ENCODE data around the gene SIPA1L3.
A peak's percentile ranks its signal among the peaks of the same experiment; 100 is the strongest.
"Not testable (repeated sequence)": the region's sequence is repeated elsewhere in the genome, so short reads cannot be mapped to it uniquely, and the experiment has no call there.

The SIPA1L3 gene

DNA sequence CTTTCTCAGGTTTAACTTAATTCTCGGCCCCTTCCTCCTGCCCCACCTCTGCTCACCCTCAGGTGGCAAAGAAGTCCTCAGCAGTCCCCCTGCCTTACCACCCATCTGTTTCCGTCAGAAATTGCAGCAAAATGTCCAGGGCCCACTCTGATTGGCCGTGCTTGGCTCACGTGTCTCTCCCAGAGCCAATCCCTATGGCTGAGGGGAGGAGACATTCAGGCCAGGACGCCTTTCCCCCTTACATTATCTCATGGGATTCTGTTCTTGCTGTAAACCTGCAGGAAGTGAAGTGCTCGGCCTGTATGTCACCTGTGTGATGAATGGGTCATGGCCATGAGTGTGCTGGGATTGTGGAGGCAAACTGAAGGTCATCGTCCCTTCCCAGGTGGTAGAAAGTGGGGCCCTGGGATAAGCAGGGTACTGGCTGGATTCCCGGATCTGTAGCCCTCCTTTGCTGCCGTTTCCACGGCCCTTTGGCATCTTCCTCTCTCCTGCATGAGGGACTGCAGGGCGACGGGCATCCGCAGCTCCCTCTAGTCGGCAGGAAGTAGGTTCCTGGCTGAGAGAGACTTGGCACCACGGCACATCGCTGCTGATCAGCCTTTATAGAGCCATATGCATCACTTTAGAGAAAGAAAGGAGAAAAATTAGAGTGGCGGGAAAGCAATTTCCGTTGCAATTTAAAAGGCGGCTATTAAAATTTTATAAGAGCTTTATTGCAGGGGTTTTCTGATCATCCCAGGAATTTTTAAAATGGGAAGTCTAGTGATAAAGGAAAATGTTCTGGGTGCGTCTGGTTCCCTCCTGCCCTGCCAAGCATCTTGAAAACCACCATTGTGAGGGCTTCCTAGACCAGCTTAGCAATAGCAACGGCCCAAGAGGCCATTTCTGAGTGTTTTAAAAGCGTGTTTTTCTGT, 118.2 kb downstream of the SIPA1L3 start:
- DNase-seq: no peak

DNA sequence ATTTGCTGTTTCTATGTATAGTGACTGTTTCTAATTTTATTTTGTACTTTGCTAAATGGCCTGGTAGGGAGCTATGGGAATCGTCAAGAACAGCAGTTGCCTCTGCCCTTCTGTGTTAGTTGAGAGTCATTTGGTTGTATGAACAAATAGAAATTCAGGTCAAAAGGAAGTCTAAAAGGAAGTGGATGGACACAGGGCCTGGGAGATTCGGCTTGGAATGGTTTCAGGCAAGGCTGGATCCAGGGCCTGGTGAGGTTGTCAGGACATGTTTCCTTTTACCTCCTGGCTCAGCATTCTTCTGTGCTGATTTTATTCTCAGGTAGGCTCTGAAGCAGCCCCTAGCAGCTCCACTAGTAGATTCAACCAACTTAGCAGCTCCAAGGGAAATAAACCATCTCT, 118.9 kb downstream of the SIPA1L3 start:
- no peak for DNase-seq

DNA sequence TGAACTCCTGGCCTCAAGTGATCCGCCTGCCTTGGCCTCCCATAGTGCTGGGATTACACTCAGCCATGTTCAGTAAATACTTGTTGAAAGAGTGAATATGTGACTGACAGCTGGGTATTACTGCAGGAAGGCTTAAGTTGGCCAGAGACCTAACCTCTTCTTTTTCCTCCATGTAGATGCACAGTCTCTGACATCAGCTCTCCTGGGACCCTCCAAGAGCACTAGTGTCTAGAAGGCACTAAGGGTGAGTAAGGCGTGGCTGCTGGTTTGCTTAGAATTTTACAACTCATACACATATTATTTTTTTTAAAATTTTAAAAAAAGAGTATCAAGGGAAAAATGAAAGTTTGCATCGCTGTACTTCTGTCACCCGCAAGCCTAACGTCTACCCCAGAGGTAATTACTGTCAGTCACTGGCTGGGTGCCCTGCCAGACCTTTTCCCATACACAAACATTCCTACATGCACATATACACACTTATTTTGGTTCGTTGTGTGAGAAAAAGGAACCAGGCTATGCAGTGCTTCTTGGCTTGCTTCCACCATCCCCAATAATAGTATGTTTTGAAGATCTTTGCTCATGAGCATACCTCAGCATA, 122.0 kb downstream of the SIPA1L3 start:
- no peak for DNase-seq

DNA sequence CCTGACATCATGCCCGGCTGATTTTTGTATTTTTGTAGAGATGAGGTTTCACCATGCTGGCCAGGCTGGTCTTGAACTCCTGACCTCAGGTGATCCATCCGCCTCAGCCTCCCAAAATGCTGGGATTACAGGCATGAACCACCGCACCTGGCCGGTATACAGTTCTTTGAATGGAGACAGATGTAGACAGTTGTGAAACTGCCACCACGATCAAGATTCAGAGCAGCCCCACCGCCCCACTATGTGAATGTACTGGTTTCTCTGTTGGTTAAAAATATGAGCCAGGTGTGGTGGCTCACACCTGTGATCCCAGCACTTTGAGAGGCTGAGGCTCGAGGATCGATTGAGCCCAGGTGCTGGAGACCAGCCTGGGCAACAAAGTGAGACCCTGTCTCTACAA, 123.0 kb downstream of the SIPA1L3 start:
- DNase-seq: not testable (repeated sequence)

DNA sequence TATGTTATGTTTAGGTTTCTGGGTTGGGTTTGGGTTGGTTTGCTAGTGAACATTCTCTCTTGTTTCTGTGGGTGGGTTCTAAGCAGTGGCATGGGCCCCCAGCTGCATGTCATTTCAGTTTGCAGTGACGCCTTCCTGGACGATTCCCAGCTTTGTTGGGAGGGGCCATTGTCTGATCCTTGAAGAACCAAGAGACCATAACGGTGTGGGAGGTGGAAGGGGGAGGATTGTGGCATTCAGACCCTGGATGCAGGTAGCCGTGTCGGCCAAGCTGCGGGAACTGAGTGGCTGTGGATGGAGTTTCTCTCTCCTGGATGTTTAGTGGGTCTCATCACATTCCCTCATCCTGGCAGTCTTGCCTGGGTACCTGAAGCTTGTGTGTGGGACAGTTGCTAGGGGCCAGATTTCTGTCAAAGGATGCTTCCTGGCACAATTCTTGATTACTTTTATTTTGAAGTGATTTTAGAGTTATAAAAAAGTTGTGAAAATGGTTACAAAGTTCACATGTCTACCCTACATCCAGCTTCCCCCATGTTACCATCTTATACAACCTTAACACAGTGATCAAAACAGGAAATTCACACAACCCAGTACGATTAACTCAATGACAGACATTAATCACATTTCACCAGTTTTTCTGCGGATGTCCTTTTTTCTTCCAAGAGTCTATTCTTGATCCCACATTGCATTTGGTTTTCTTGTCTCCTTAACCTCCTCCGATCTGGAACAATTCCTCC, 123.8 kb downstream of the SIPA1L3 start:
- no peak for DNase-seq

DNA sequence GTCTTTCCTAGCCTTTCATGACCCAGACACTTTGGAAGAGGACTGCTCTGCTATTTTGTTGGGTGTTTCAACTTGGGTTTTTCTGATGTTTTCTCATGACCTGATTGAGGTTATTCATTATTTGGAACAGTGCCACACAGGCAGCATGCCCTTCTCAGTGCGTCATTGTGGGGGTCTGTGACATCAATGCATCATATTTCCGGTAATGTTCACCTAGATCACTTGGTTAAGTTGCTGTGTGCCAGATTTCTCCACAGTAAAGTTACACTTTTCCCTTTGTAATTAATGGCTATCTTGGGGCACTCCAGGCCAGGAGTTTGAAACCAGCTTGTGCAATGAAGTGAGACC, 124.4 kb downstream of the SIPA1L3 start:
- no peak for DNase-seq

DNA sequence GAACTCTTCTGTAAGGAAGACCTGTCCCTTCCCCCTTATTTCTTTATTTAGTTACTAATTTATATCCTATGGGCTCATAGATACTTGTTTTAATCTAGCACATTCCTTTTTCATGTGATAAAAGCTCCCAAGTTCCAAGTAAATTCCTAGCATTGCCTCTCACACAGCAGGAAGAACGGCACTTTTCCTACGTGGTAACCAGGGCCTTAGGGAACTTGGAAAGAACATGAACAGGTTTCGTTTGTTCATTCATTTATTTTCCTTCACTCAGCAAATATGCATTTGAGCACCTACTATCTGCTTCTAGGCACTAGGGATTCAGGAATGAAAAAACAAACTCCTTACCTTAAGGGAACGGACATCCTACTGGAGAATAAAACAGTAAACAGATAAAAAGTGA, 125.1 kb downstream of the SIPA1L3 start:
- DNase-seq: no peak

DNA sequence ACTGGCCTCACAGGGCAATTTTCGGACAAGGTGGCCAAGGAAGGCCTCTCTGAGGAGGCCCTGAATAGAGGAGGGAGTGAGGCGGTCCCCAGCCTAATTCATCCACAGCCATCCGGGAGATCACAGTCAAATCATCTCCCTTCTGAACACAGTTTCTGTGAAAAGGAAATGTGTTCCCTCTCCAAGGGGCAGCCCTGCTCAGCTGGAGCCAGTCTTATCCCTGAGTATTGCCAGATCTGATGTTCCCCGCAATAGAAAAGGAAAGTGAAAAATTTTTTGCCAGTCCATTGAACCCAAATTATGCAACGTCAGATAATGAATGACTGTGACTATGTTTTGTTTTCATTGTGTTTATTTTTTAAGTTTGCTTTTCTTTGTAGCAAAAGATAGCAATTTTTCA, 125.9 kb downstream of the SIPA1L3 start:
- DNase-seq: peak; percentile 30 to 50

DNA sequence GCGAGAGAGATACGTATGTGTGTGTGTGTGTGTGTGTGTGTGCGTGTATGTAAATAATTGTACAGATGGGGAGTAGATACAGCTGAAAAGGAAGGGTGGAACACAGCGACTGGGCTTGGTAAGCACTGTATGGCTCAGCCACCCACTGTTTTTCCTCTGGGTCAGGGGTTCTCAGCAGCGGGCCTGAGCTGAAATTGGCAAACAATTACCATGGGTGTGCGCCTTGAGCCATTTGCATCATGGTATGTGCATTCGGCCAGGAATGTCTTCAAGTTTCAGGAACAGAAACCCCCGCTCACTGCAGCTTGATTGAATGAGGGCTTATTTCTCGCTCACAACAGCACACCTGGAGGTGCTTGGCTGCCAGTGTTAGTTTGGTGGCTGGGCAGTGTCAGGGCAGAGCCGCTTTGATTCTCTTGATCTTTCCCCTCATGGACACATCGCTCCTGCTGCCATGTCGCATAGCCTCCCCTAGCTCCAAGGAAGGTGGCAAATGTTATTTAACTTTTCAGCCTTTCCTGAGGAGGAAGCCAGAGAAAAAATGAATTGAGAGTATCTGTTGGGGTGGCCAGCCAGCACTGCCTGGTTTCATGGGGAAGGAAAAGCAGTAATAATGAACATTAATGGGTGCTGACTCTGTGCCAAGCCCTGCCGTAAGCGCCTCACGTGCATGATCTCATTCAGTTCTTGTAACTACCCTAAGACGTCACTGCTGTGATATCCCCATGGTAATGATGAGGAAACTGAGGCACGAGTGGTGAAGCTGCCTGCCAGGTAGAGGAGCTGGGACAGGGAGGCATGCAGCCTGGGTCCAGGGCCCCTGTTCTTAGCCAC, 126.9 kb downstream of the SIPA1L3 start:
- DNase-seq: peak; percentile 38 to 51

DNA sequence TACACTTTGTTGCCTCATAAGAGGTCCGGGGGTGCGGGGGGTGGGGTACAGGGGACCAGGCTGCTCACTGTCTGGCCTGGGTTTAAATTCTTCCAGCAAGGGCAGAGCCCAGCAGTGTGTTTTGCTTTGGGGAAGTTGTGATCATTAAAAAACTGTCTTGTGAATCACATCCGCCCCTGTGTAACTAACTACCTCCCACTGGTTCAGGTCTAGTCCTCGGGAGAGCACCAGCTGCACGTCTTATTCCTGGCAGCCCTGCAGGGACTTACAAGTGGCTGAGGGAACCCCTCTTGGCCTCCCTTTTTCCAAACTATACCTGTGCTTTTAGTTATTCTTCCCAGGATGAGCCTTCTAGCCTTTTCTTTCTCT, 127.5 kb downstream of the SIPA1L3 start:
- peak; percentile 61 to 63 for DNase-seq

DNA sequence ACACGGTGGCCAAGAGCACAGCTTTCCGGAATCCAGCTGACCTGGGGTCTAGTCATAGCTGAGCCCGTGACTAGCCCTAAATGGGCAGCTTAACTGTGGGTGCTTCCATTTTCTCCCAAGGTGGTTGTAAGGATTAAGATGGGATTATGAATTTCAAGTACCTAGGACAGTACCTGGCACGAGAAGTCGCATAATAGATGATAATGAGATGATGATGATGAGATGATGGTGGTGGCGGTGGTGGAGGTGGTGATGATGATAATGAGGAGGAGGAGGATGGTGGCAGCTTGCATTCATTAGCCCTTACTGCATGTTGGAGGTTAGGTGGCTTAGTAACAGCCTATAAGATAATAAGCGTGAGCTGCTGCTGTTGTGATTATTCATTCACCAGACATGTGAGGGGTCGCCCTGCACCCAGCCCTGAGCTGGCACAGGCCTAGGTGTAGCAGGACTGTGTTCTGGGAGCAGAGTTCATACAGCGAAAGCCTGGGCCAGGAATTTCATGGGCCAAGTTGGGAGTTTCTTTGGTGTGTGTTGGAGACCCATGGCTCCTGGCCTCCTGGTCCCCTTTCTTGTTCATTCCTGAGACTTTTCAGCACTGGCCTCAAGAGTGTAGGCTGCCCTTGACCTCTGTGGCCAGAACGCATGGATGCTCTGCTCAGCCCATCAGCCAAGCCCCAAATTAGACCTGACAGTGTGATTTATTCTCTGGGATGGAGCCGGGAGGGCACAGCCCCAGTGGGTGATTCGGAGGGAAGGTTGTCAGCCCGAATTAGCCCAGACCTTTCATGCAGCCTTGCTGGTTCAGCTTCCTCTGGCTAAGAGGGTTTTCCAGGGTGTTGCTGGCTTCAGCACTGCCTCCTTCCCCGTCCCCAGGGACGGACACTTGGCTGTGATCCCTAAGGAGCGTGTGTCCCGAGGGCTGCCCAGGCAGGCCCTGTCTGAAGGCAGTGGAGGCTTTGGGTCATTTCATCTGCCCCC, 128.8 kb downstream of the SIPA1L3 start:
- DNase-seq: no peak

DNA sequence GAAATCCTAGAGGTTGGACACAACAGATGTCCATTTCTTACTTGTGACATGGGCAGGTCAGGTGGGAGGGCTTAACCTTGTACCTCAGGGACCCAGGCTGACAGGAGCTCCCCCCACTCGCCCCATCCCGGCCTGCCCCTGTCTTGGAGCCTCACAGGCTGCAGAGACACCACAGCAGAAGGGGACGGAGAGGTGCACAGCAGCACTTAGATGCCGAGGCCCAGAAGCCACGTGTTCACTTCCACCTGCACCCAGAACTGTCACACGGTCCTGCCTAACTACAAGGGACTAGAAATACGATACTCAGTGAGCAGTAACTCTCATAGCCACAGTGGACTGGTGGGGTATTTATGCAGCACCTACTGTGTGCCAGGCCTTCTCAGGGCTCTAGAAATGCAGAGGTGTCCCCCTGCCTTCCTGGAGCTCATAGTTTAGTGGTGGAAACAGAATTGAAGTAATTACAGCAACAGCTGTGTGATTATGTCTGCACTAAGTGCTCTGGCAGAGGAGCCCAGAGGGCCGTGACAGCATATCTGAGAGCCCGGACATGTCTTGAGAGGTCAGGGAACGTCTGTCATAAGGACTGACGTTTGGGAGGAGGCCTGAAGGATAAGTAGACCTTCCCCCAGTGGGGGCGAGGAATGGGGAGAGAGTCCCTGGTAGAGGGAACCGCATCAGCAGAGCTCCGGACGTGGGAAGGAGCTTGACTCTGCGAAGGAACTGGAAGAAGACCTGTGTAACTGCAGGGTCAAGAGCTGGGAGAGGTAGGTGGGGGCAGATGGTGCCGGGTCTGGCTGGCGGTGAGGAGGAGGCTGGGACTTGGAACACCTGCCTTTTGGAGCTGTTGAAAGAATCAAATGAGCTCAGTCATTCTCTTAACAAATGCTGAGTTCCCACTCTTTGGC, 130.0 kb downstream of the SIPA1L3 start:
- no peak for DNase-seq

DNA sequence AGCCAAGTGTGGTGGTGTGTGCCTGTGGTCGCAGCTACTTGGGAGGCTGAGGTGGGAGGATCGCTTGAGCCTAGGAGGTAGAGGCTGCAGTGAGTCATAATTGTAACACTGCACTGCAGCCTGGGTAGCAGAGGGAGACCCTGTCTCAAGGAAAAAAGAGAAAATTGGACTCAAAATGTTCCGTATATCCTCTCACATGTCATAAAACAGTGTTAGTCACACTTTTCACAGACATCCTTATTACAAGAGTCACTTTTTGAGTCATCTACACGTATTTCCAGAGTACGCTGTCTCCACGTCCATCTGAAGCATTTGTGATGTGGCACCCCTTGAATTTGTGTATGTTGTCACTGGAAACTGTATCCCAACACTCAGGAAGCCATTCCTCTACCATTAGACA, 133.0 kb downstream of the SIPA1L3 start:
- no peak for DNase-seq

DNA sequence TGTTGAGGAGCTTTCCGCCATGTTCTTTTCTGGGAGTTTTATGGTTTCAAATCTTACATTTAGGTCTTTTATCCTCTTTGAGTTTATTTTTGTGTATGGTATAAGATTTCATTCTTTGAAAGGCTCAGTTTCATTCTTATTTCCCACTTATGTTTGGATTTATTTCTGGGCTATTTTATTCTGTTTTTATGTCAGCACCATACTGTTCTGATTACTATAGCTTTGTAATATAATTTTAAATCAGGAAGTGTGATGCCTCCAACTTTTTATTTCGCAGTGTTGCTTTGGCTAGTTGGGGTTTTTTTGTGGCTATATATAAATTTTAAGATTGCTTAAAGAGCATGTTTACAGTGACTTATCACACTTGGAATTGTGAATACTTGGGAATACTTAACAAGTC, 135.1 kb downstream of the SIPA1L3 start:
- DNase-seq: no peak

DNA sequence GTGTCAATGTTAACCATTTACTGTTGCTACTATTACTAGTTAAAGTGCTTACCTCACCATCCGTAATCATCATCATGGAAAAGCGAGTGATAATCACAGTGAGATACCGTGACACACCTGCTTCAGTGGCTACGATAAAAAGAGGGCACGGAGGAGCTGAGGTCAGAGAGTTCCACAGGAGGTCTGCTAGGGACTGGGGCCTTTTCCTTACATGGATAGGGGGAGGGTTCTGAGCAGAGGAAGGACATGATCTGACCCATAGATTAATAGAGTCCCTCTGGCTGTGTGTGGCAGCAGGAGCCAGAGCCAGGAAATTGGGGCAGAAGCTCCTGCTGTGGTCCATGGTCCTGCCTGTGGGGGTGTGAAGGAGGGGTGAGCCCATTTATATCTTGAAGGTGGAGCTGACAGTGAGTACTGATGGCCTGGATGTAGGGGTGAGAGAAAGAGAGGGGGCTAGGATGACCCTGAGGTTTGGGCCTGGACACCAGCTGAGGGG, 136.7 kb downstream of the SIPA1L3 start:
- DNase-seq: no peak

DNA sequence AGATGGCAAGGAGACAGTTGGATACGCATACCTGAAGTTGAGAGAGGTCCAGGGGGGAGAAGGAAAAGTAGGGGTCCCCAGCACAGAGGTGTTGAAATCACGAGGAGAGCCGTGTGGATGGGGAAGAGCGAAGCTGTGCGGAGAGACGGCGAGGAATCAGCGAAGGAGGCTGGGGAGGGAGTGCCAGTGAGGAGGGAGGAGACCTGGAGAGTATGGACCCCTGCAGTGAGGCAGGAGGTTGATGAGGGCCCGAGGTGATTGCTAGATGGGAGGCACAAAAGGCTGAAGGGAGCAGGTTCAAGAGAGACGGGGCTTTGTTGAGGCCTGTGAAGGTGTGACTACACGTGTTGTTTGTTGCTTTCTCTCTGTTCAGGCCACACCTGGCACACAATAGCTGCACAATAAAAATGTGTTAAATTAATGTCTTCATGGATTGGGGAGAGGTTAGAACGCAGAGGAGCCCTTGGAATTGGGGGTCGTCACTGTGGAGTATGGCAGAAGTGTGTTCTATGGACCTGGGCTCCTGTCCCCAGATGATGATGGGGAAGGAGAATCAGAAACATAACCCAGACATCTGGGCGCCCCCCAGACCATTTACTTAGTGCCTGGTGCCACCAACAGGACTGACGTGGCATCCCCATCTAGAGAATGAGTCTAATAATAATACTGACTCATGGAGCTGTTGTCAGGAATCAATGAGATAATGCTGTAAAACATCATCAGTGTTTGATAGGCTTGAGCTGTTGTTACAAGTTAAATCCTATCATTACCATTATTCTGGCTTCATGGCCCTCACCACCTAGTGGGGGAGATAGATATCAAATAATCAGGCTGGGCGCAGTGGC, 137.5 kb downstream of the SIPA1L3 start:
- no peak for DNase-seq

DNA sequence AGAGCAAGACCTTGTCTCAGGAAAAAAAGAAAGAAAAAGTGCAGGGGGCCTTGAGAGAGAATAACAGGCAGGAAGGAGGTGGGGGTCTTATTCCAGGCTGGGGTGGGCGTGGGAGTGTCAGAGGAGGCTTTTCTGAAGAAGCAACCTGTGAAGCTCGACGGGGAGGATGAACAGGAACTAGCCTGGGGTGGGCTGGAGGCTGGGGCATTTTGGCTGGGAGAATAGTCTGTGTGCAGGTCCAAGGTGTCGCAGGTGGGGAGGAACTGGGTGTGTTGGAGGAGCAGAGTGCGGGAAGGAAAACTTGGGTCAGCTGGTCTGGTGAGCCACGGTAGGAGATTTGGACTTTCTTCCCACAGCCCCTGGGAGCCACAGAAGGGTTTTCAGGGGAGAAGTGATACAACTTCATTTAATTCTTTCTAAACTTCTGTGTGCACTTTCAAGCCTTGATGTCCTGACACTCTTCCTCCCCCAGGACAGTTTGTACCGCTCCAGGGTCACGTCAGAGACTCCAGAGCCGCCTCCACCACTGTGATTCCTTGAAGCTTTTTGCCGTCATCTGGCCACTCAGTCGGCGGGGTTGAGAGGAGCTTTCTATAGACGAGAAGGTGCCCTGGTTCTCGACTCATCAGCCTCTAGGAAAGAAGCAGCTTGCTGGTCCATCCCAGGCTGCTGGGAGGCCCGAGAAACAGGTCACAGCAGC, 138.7 kb downstream of the SIPA1L3 start:
- DNase-seq: no peak

DNA sequence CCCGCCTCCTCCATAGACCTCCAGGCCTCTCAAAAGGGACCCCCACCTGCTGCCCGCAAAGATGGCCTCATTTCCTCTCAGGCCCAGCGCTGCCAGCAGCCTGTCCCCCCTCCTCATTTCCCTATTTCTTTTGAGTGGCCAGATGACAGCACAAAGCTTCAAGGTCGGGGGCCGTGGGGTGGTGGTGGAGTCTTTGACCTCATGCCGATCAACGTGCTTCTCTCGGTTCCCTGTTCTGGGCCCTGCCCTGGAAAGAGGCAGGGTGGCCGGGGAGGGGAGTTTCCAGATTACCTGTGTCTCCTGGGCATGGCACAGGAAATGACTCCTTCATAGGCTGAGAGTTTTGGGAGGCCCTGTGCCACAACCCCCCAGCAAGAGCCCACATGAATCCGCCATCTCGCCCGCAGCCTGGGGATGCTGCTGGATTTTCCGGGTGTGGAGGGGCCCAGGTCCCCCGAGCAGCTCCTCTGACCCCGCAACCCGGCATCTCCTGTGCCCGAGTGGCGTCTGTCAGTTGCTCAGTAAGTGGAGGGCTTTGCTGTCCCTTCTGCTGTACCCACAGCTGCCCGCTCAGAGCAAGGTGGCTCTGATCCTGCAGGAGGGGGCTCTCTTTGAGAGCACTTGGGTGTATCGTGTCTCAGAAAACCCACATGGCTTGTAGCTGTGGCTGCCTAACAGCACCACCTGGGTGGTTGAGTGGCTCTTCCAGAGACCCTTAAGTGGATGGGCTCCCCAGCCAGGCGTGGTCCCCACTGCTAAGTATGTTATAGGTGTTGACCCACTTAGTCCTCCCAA, 139.4 kb downstream of the SIPA1L3 start:
- no peak for DNase-seq

Data from inflammatory macrophage treated with lipopolysaccharide for 1 hour (primary cell).